NCI-H748 treated with DMSO at 0.1 percent for 48 hours (cell line): Measurements from ENCODE around the gene SLC9C1.

Experiments used
- DNase-seq: peaks from one replicate; lab custom pipeline; 2025; lab: John Stamatoyannopoulos, UW

The SLC9C1 gene

GRCh38 chr3:112306825-112307224, 12.8 kb upstream of the SLC9C1 start:
- DNase-seq: no peak

GRCh38 chr3:112304611-112305010, 10.6 kb upstream of the SLC9C1 start:
- DNase-seq: no peak

GRCh38 chr3:112303764-112304325, 9.8 kb upstream of the SLC9C1 start:
- DNase-seq: no peak

- DNase-seq: no peak
Observed at GRCh38 chr3:112302881-112303763, 9.1 kb upstream of the SLC9C1 start.

GRCh38 chr3:112302150-112302830, 8.3 kb upstream of the SLC9C1 start:
- no peak for DNase-seq

GRCh38 chr3:112298781-112299180, 4.8 kb upstream of the SLC9C1 start:
- no peak for DNase-seq

- DNase-seq: no peak
Observed at GRCh38 chr3:112297714-112298113, 3.7 kb upstream of the SLC9C1 start.

GRCh38 chr3:112289011-112289410, 5.0 kb downstream of the SLC9C1 start:
- no peak for DNase-seq

GRCh38 chr3:112280266-112280665, 13.8 kb downstream of the SLC9C1 start:
- DNase-seq: no peak

GRCh38 chr3:112273536-112273935, 20.5 kb downstream of the SLC9C1 start:
- DNase-seq: no peak

GRCh38 chr3:112261742-112262141, 32.3 kb downstream of the SLC9C1 start:
- no peak for DNase-seq

GRCh38 chr3:112260563-112260962, 33.5 kb downstream of the SLC9C1 start:
- no peak for DNase-seq

GRCh38 chr3:112253301-112253971, 40.6 kb downstream of the SLC9C1 start:
- DNase-seq: no peak

GRCh38 chr3:112247900-112248299, 46.1 kb downstream of the SLC9C1 start:
- DNase-seq: no peak

- no peak for DNase-seq
Observed at GRCh38 chr3:112247350-112247749, 46.7 kb downstream of the SLC9C1 start.

GRCh38 chr3:112233083-112233482, 60.9 kb downstream of the SLC9C1 start:
- no peak for DNase-seq

GRCh38 chr3:112231727-112232126, 62.3 kb downstream of the SLC9C1 start:
- no peak for DNase-seq

- DNase-seq: no peak
Observed at GRCh38 chr3:112230033-112230432, 64.0 kb downstream of the SLC9C1 start.

GRCh38 chr3:112228786-112229185, 65.2 kb downstream of the SLC9C1 start:
- DNase-seq: no peak

GRCh38 chr3:112200317-112200666, 93.7 kb downstream of the SLC9C1 start:
- no peak for DNase-seq

- no peak for DNase-seq
Observed at GRCh38 chr3:112199622-112200316, 94.2 kb downstream of the SLC9C1 start.

GRCh38 chr3:112197131-112197530, 96.9 kb downstream of the SLC9C1 start:
- no peak for DNase-seq
